OCI-LY1 (cell line): ENCODE data around the gene RMDN3.

ENCODE experiments used
- EZH2 ChIP-seq: fragments of 200-600 bp; sonication (generic), shearing (Covaris generic); IDR thresholded peaks from 2 replicates; pipeline ENCODE4 v1.8.0; 2017; ENCODE audit warnings: borderline replicate concordance, mixed run types, mild to moderate bottlenecking, antibody characterized with exemption, low read length, moderate library complexity, mixed read lengths
- TF ChIP-seq, protein P1 (sequence below): fragments of 200-600 bp; sonication (generic), shearing (Covaris generic); IDR thresholded peaks from 2 replicates; pipeline ENCODE4 v1.5.1; 2017; ENCODE audit warnings: mild to moderate bottlenecking, antibody characterized with exemption, low read length, moderate library complexity, mixed read lengths

DNA sequence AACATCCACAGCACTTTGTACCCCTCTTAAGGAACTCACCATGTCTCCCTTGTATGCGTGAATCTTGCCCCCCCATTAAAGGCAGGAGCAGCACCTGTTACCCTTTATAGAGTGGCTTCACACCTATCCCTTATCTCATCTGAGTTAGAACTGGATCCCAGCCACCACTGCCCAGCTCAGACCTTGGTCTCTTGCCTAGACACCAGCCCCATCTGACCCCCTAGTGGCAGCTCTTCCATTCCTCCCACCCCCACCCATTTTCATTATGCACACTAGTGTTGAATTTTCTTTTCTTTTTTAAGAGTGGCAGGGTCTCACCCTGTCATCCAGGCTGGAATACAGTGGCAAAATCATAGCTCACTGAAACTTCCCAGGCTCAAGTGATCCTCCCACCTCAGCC is 48.6 kb upstream of the RMDN3 start:
- TF ChIP-seq, protein P1, sequence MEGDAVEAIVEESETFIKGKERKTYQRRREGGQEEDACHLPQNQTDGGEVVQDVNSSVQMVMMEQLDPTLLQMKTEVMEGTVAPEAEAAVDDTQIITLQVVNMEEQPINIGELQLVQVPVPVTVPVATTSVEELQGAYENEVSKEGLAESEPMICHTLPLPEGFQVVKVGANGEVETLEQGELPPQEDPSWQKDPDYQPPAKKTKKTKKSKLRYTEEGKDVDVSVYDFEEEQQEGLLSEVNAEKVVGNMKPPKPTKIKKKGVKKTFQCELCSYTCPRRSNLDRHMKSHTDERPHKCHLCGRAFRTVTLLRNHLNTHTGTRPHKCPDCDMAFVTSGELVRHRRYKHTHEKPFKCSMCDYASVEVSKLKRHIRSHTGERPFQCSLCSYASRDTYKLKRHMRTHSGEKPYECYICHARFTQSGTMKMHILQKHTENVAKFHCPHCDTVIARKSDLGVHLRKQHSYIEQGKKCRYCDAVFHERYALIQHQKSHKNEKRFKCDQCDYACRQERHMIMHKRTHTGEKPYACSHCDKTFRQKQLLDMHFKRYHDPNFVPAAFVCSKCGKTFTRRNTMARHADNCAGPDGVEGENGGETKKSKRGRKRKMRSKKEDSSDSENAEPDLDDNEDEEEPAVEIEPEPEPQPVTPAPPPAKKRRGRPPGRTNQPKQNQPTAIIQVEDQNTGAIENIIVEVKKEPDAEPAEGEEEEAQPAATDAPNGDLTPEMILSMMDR: peak; percentile 30; the same call in 1 of the 2 replicates
- no peak for TF ChIP-seq EZH2
